Fibroblast of skin of back (primary cell): ENCODE measurements around the gene PPFIBP2.
A peak's percentile ranks its signal among the peaks of the same experiment; 100 is the strongest.

Experiments
- DNase-seq: peaks from one replicate; pipeline ENCODE4 v3.0.0-alpha.2; 2013

PPFIBP2 gene

GRCh38 chr11:7604331-7604955 lies 90.6 kb downstream of the PPFIBP2 start:
- no peak for DNase-seq

- DNase-seq = peak; percentile 40
Observed at GRCh38 chr11:7605186-7605943, 91.6 kb downstream of the PPFIBP2 start.

DNA sequence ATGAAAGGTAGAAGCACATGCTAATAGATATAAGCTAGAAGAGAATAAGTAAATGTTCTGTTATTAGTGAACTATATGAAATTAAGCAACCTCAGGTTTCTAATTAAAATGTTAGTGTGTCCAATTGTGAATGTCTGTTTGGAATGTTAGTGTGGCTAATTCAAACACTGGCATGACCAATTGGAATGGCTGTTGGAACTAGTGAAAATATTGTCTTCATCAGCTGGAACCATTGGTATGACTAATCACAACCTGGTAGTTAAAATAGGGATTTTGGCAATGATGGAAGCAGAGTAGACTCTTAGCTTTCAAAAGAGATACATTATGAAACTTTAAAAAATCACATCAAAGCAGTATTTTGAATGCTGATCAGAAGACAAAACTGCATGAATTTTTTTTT lies 92.7 kb downstream of the PPFIBP2 start:
- no peak for DNase-seq

- DNase-seq = no peak
Observed at GRCh38 chr11:7609015-7609414, 95.2 kb downstream of the PPFIBP2 start.

- no peak for DNase-seq
Observed at GRCh38 chr11:7609521-7609920, 95.7 kb downstream of the PPFIBP2 start.

DNA sequence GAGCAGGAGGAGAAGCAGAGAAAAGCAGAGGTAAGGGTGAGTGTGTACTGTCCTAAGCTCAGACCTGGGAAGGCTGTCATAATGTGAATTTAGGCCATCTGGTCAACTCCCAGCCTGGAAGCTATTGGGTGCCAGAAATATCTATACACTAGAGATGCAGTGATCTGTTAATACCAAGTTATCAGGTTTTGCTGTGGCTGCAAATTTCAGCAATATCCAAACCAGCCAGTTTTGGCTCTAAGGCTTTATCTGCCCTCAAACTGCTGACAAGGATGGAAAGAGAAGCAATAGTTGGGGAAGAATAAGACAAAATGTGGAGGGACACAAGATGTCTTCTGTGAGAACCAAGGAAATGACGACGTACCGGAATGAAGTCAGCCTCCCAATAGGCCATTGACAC lies 96.6 kb downstream of the PPFIBP2 start:
- DNase-seq = no peak

DNA sequence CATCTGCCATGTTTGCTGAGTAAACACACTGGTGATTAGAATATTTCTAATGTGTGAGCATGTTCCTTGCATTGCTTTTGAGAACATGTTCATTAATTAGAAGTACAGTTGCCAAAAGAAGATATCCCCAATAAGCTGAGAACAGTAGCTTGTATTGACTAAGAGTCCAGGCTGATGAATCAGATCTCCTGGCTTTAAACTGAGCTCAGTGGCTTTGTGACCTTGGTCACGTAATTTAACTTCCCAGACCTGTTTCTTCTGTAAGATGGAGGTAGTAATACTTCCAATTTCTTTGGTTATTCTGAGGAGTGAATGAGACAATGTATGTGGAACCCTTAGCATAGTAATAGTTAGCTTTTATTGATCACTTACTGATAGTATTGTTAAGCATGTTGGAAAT lies 97.6 kb downstream of the PPFIBP2 start:
- no peak for DNase-seq

DNA sequence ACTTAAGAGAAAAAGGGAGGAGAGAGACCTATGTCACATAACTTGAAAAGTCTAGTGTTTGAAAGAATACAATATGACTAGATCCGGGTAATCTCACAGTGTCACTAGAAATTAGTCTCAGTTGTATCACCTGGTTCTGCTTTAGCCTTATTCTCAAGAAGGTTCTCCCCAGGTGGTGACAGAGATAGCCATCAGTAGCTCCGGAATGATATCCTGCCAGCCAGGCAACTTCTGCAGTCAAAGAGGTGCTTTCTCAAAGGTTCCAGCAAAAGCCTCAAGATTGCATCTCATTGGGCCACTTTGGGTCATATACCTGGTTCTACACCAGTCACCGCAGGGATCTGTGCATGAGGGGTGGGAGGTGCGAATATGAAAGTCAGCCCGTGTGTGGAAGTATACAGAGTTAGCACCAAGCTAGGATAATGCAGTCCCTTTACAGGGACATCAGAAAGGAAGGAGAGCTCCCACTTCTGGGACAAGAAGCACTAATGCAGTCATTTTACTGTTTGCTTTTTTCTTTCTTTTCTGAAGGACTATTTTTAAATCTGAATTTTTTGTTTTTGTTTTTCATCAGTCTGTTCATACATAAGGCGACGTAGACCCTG lies 98.4 kb downstream of the PPFIBP2 start:
- DNase-seq = no peak

DNA sequence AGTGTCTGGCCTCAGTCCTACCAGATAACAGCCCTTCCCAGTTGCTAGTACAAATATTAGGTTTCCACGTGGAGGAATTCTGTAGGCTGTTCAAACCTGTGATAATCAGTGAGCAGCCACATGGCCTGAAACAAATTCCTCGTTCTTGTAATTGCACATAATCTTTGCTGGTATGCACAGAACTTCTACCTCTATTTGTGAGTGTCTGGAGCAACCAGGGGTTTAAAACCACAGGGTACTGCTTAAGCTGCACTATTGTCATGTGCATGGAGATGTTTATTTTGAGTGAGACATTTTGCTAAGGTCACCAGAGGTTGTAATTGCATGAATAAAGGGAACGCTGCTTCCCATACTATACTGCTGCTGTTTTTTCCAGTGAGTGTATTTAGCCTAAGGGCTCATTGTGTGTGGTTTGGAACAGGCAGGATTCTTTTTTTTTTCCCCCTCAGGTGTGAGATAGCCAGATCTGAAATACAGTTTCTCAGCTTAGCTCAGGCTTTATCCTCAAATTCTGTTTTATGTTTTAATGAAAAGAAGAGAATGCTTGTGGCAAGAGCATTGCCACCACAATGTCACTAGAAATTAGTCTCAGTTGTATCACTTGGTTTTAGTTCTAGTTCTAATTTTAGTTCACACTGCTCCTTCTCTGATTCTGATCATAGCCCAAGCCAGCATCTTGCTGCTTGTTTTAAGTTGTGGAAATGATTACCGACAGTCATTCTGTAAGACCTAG lies 99.0 kb downstream of the PPFIBP2 start:
- no peak for DNase-seq

DNA sequence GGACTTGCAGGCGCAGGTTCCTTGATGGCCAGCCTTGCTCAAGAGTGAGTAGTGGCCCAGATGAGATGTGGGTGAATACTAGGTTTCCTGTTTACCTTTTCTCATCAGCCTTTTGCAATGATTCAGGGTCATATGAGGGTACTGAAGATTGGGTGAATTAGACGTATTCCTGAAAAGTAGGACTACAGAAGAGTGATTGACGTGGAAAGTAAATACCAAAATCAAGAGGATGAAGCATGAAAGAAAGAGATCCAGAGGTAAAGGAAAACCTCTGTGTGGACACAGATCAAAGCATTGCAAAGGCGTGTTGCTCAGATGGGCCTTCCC lies 99.6 kb downstream of the PPFIBP2 start:
- DNase-seq = no peak

- no peak for DNase-seq
Observed at GRCh38 chr11:7614656-7615055, 100.9 kb downstream of the PPFIBP2 start.

DNA sequence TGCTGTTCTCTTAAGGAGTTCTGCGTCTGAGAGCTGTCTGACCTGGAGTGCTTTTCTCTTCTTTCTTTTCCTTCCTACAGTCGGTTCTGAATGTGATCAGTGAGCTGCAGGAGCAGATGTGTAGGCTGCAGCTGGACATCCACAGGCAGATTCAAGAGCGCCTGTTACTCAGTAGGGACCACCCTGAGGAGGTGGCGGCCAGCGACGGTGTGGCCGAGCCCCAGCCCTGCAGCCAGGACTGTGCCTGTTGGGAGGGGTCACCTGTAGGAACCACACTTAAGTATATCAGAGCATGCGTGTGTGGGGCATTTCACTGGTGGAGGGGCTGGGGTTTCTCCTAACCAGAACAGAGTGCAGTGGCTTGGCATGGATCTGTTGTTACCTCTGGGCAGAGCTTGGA lies 103.2 kb downstream of the PPFIBP2 start:
- no peak for DNase-seq

DNA sequence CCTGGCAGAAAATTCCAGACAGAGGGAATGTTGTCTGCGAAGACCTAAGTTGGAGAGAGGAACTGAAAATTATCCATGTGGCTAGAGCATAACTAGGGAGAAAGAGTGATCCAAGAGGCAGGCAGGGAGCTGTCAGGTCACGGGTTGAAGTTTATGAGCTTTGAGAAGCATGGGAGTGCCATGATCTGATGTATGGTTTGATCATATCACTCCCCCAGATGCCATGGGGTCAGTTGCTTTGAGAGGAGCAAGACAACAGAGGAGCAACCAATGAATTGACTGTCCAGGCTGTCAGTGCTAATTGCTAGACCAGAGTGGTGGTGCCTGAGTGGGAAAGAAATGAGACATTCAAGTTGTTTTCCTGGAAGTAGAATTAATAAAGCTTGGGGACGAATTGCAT lies 105.5 kb downstream of the PPFIBP2 start:
- DNase-seq = no peak

DNA sequence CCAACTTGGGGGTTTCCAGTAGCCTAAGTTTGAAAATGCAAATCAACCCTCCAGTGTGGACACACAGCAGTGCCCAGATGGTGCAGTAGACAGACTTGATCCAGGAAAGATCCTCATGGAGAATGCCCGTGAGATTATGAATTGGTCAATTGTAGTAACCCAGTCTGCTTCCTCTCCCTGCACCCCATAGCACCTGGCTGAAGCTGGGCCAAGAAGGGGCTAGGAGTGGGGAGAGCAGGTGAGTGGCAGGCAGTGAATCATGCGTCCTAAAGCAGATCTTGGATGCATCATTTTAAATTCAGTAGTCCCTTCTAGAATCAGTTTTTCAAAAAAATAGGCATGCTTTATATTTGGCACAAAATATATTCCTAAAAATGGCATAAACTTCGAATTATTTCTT lies 107.3 kb downstream of the PPFIBP2 start:
- DNase-seq = no peak

DNA sequence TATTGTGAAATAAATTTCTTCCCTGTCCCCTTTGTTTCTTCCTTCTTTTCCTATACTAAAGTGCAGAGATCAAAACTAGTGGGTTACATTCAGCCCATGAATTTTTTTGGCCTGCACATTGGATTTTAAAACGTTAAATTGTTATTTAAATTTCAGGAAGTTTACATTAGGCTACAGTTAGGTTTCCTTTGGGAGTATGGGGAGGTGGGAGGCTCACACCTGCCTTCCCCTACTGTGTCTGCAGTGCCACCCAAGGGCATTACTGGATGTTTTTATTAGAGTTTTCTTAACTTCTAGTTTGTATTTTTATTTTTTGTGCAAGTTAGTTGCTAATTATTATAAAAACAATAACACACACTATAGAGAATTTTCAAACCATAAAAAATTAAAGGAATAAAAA lies 107.8 kb downstream of the PPFIBP2 start:
- no peak for DNase-seq

DNA sequence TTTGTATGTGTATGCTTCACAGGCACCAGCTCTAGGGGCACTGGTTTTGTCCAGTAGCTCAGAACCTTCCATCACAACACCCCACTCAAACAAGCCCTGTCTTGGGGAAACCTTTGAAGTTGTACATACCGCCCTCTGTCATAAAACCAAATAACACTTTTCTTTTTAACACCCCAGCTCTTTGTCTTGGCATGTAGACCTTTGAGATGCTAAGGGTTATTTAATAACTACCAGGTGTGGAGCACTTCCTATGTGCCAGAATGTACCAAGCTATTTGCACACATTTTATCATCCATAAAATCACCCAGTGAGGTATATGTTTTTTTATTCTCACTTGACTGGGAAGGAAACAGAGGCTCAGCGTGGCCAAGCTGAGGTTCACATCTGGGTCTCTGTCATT lies 108.9 kb downstream of the PPFIBP2 start:
- DNase-seq = no peak

DNA sequence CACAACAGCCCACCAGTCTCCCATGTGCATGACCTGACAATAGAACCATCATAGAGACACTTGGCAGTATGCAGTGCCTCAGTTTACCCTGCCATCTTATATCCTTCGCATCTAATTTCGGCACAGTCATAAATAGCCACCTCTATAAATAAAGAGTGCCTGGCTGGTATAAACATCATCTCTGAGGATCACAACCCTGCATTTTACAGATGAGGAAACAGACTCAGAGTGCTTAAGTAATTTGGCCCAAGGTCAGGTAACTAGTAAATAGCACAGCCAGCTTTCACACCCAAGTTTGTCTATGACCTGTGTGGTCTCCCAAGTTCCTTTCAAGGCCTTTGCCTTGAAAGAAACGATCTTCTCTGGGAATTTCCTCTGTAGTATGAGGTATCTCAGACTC lies 114.9 kb downstream of the PPFIBP2 start:
- no peak for DNase-seq

- no peak for DNase-seq
Observed at GRCh38 chr11:7630002-7630401, 116.2 kb downstream of the PPFIBP2 start.

DNA sequence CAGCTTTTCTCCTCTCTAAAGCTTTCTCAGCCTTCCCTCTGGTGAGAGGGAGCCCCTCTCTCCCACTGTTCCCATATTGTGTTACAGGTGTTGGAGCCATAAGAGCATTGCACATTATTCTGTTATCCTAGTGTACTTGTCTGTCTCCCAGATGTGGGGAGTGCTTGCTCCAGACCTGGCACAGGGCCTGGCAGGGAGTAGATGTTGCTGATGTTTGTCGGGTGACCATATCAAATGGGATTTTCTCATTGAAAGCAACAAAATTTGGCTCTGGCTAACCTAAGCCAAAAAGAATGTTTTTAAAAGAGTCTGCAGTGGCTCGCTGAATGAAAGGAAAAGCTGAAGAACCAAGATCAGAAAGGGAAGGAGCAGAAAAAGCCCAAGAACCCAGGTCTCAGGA lies 118.4 kb downstream of the PPFIBP2 start:
- DNase-seq = no peak

DNA sequence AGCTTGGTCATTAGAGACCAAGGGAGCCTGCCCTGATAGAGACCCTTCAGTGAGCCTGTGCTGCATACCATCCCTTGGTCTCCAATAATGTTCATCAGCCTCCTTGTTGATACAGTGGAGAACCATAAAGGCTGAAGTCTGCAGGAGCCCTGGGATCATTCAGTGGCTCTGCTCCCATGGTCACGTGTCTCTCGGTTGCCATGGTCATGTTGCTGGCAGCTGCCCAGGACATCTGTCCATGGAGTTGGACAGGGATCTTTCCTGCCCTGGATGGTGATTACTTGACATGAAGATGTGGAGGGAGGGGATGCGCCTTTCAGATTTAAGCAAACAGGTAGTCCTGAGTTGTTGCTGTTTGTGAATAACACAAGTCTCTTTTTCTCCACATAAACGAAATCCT lies 121.3 kb downstream of the PPFIBP2 start:
- no peak for DNase-seq

DNA sequence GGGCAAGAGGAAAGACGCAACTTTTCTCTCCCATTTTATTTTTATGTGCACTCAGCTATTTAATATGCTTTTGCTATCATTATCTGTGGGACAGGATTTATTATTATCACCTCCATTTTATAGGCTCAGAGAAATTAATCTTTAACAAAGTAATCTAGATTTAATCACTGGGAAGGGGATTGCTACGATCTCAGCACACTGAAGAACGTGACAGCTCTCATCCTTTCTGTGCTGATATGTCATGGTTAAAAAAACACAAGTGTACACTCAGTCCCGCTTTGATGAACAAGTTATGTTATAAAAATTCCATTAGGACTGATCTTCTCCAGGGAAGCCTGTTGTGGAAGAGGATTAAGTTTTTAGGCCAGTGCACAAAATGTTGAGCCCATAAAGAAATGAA lies 121.9 kb downstream of the PPFIBP2 start:
- DNase-seq = no peak

GRCh38 chr11:7636350-7636749 lies 122.6 kb downstream of the PPFIBP2 start:
- DNase-seq = no peak

DNA sequence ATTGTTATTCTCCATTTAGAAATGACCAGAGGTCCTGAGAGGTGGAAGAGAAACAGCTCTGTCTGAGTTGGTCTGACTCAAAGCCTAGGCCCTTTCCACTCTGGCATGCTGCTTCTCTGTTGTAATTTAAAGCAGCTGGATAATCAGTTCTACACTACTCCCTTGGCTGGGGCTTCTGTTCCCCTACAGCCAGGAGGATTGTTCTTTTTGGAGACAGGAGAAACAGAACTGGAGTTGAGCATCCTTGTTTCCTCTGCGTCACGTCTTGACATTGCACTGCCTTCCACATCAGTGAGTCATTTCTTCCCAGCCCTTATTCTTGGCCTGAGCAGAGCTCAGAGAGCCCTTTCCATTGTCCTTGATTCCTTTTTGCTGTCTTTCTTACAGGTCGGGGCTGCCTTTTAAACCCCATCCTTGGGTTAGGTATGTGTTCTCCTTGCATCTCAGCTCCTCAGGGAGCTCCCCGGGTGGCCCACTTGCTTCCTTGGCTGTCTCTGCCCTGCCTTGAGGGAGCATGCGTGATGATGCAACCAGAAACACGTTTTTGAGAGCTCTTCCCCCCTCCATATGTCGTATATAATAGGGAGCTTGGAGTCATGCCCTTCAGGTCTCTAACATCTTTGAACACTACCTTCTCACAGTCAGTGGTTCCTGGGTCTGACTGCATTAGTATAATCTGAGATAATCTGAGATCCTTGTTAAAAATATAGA lies 123.8 kb downstream of the PPFIBP2 start:
- DNase-seq = peak; percentile 69
